Sigmoid colon (tissue), 4 donors: Measurements from ENCODE around the gene TAGAP.

Experiments
- CTCF ChIP-seq, 4 experiments: fragments of 450-650 bp in 3 of 4; fragments of 200-600 bp in 1 of 4; IDR thresholded peaks; one replicate each; pipeline ENCODE4 v1.5.1; 2016 to 2019; ENCODE audit warnings: antibody characterized with exemption in 4 of 4, mild to moderate bottlenecking in 3 of 4, moderate library complexity in 2 of 4
- EP300 ChIP-seq, 4 donors: sonication (generic); formaldehyde crosslinking; IDR thresholded peaks; one replicate each; pipeline ENCODE4 v1.6.1; 2017; ENCODE audit warnings: antibody characterized with exemption in 4 of 4

GRCh38 chr6:159042826-159043181, 2.0 kb downstream of the TAGAP start:
- TF ChIP-seq CTCF (IDR thresholded peaks at IDR 0.05) (peak in 1 of 4 experiments; percentile 27), EP300 (IDR thresholded peaks at IDR 0.05) (no peak)
